H9 (cell line): ENCODE measurements around the gene CDC6. TPM values are rescaled to one million over a fixed set of nuclear protein-coding genes. Genes with fewer than 3 reads are reported as not detected.
A peak's percentile ranks its signal among the peaks of the same experiment; 100 is the strongest.

Source experiments
- DNase-seq: peaks from one replicate; pipeline ENCODE4 v3.0.0-alpha.2; 2017
- H2AFZ ChIP-seq: one replicate; pipeline ENCODE4 v1.6.1; 2013; ENCODE audit warnings: mild to moderate bottlenecking, low read length, control low read depth, moderate library complexity
- H2AK5ac ChIP-seq: 2 replicates; pipeline ENCODE4 v1.6.1; 2013; ENCODE audit warnings: low read length, control low read depth, mixed read lengths; ENCODE audit not compliant: insufficient read length
- H2BK120ac ChIP-seq: one replicate; pipeline ENCODE4 v1.6.1; 2013; ENCODE audit warnings: low read depth, mild to moderate bottlenecking, low read length, control low read depth, inconsistent platforms; ENCODE audit not compliant: poor library complexity, severe bottlenecking
- H2BK12ac ChIP-seq: 2 replicates; pipeline ENCODE4 v1.6.1; 2013; ENCODE audit warnings: low read length, control low read depth, mixed read lengths, low read depth; ENCODE audit not compliant: insufficient read length
- H2BK15ac ChIP-seq: 2 replicates; pipeline ENCODE4 v1.6.1; 2013; ENCODE audit warnings: low read depth, low read length, control low read depth
- H2BK20ac ChIP-seq: one replicate; pipeline ENCODE4 v1.6.1; 2013; ENCODE audit warnings: low read depth, mild to moderate bottlenecking, low read length, control low read depth, inconsistent platforms; ENCODE audit not compliant: poor library complexity, severe bottlenecking
- H2BK5ac ChIP-seq: 2 replicates; pipeline ENCODE4 v1.6.1; 2013; ENCODE audit warnings: low read length, control low read depth, mixed read lengths; ENCODE audit not compliant: insufficient read length
- H3K14ac ChIP-seq: 2 replicates; pipeline ENCODE4 v1.6.1; 2013; ENCODE audit warnings: low read length, control low read depth; ENCODE audit not compliant: insufficient read depth
- H3K18ac ChIP-seq: 2 replicates; pipeline ENCODE4 v1.6.1; 2013; ENCODE audit warnings: low read depth, mild to moderate bottlenecking, mixed read lengths, low read length, control low read depth; ENCODE audit not compliant: insufficient read length
- H3K23ac ChIP-seq: 2 replicates; pipeline ENCODE4 v1.6.1; 2013; ENCODE audit warnings: low read length, control low read depth, mixed read lengths, low read depth; ENCODE audit not compliant: insufficient read length
- H3K23me2 ChIP-seq: 2 replicates; pipeline ENCODE4 v1.6.1; 2013; ENCODE audit warnings: low read depth, mild to moderate bottlenecking, mixed read lengths, low read length, control low read depth; ENCODE audit not compliant: insufficient read length, poor library complexity, severe bottlenecking
- H3K27ac ChIP-seq: 2 replicates; pipeline ENCODE4 v1.5.1; 2013; ENCODE audit warnings: low read length, control low read depth, mixed read lengths, low read depth; ENCODE audit not compliant: insufficient read length
- H3K27me3 ChIP-seq: 2 replicates; pipeline ENCODE4 v1.6.1; 2013; ENCODE audit warnings: low read length, control low read depth, inconsistent platforms; ENCODE audit not compliant: insufficient read depth
- H3K4ac ChIP-seq: 2 replicates; pipeline ENCODE4 v1.6.1; 2013; ENCODE audit warnings: low read depth, mild to moderate bottlenecking, control low read depth, inconsistent platforms, low read length, moderate library complexity
- H3K4me1 ChIP-seq: 2 replicates; pipeline ENCODE4 v1.6.1; 2013; ENCODE audit warnings: low read length, control low read depth, inconsistent platforms; ENCODE audit not compliant: insufficient read depth
- H3K4me2 ChIP-seq: 2 replicates; pipeline ENCODE4 v1.6.1; 2013; ENCODE audit warnings: low read length, control low read depth, mixed read lengths; ENCODE audit not compliant: insufficient read length, insufficient read depth
- H3K56ac ChIP-seq: 2 replicates; pipeline ENCODE4 v1.6.1; 2013; ENCODE audit warnings: low read depth, mild to moderate bottlenecking, mixed read lengths, low read length, control low read depth; ENCODE audit not compliant: insufficient read length
- H3K79me1 ChIP-seq: 2 replicates; pipeline ENCODE4 v1.6.1; 2013; ENCODE audit warnings: low read depth, mild to moderate bottlenecking, moderate library complexity, low read length, control low read depth, inconsistent platforms; ENCODE audit not compliant: insufficient read depth, poor library complexity, severe bottlenecking
- H3K79me2 ChIP-seq: 2 replicates; pipeline ENCODE4 v1.6.1; 2013; ENCODE audit warnings: low read length, control low read depth, inconsistent platforms; ENCODE audit not compliant: insufficient read depth
- H3K9ac ChIP-seq: 2 replicates; pipeline ENCODE4 v1.6.1; 2013; ENCODE audit warnings: low read length, control low read depth, mixed read lengths; ENCODE audit not compliant: insufficient read length; ENCODE audit errors: extremely low read depth
- H3K9me3 ChIP-seq: one replicate; pipeline ENCODE4 v1.6.1; 2013; ENCODE audit warnings: low read depth, low read length, inconsistent platforms; ENCODE audit not compliant: control insufficient read depth
- H3T11ph ChIP-seq: one replicate; pipeline ENCODE4 v1.6.1; 2013; ENCODE audit warnings: mild to moderate bottlenecking, low read length, control low read depth, inconsistent platforms
- H4K20me1 ChIP-seq: one replicate; pipeline ENCODE4 v1.6.1; 2013; ENCODE audit not compliant: control insufficient read depth, insufficient read length, insufficient read depth
- H4K5ac ChIP-seq: 2 replicates; pipeline ENCODE4 v1.6.1; 2013; ENCODE audit warnings: low read depth, mild to moderate bottlenecking, mixed read lengths, low read length, control low read depth; ENCODE audit not compliant: insufficient read length
- H4K8ac ChIP-seq: replicated peaks from 2 replicates; pipeline ENCODE4 v1.6.1; 2013; ENCODE audit warnings: low read length, control low read depth, mixed read lengths, low read depth; ENCODE audit not compliant: insufficient read length
- H4K91ac ChIP-seq: 2 replicates; pipeline ENCODE4 v1.6.1; 2013; ENCODE audit warnings: low read depth, mild to moderate bottlenecking, moderate library complexity, mixed read lengths, low read length, control low read depth; ENCODE audit not compliant: insufficient read length
- H3K27ac Mint-ChIP-seq, 3 experiments: 2 replicates in 2 of 3; 3 replicates in 1 of 3; pipeline ENCODE4 v1.8.0; 2020 to 2021; ENCODE audit warnings: mixed read lengths in 3 of 3, mild to moderate bottlenecking in 1 of 3, moderate library complexity in 1 of 3
- H3K27me3 Mint-ChIP-seq: 2 replicates; pipeline ENCODE4 v1.8.0; 2021; ENCODE audit warnings: low read depth, mild to moderate bottlenecking, moderate library complexity, mixed read lengths
- H3K36me3 Mint-ChIP-seq, 3 experiments: 2 replicates in 2 of 3; 3 replicates in 1 of 3; pipeline ENCODE4 v1.8.0; 2020 to 2021; ENCODE audit warnings: low read depth in 3 of 3, mixed read lengths in 3 of 3; ENCODE audit not compliant: insufficient read depth in 1 of 3
- H3K4me1 Mint-ChIP-seq, 2 experiments: 2 replicates each; pipeline ENCODE4 v1.8.0; 2020; ENCODE audit warnings: mixed read lengths in 2 of 2
- H3K4me3 Mint-ChIP-seq, 2 experiments: 2 replicates in 1 of 2; 3 replicates in 1 of 2; pipeline ENCODE4 v1.8.0; 2020 to 2021; ENCODE audit warnings: mild to moderate bottlenecking in 2 of 2, mixed read lengths in 2 of 2, moderate library complexity in 1 of 2
- H3K9me3 Mint-ChIP-seq, 2 experiments: 2 replicates in 1 of 2; 3 replicates in 1 of 2; pipeline ENCODE4 v1.8.0; 2020; ENCODE audit warnings: mild to moderate bottlenecking in 2 of 2, mixed read lengths in 2 of 2, moderate library complexity in 1 of 2
- CTCF ChIP-seq: fragments of 200-600 bp; sonication (generic); conservative IDR thresholded peaks from 3 replicates; pipeline ENCODE4 v1.8.0; 2021; ENCODE audit warnings: antibody characterized with exemption, mild to moderate bottlenecking
- WGBS: extraction: QIAGEN DNeasy Blood & Tissue Kit; methylation state at CpG from one replicate; pipeline ENCODE4 v1.1.7; 2013; ENCODE audit warnings: missing lambda C conversion rate, low lambda C conversion rate, mixed read lengths; ENCODE audit not compliant: insufficient read length; ENCODE audit errors: extremely low coverage; 5-methylcytosine and 5-hydroxymethylcytosine counted together
- total RNA-seq: library from RNA; stranded (reverse); gene quantifications from 2 replicates; pipeline ENCODE4 v1.2.1, GENCODE V29; 2021

The CDC6 gene
- total RNA-seq, 1 experiment from 2014 or later, result 131 TPM

GRCh38 chr17:40343219-40344119 lies 55.8 kb downstream of the CDC6 start:
- no peak for DNase-seq
- no peak overlapping the region for H3K27ac Mint-ChIP-seq
- H3T11ph ChIP-seq, result no peak overlapping the region

More at GRCh38 chr17:40343219-40344119, 55.8 kb downstream of the CDC6 start:
- Histone ChIP-seq H2BK12ac (no peak overlapping the region), H2AK5ac (no peak overlapping the region), H3K4ac (no peak overlapping the region), H2BK120ac (no peak overlapping the region), H4K8ac (no peak overlapping the region), H3K27ac (no peak overlapping the region), H3K27me3 (peaks cover 18% of the 10 kb centered on the region; the same call in 1 of the 2 replicates), H2BK20ac (no peak overlapping the region), H3K9me3 (no peaks in the 10 kb centered on the region), H3K14ac (no peak overlapping the region; the same call in 1 of the 2 replicates), H3K4me2 (peak overlapping the region; percentile 41), H3K56ac (no peak overlapping the region), H3K9ac (no peak overlapping the region), H3K23ac (no peak overlapping the region), H4K20me1 (no peaks in the 10 kb centered on the region), H2AFZ (no peak overlapping the region), H3K79me2 (no peaks in the 10 kb centered on the region), H3K4me1 (peaks cover 23% of the 10 kb centered on the region), H3K79me1 (no peaks in the 10 kb centered on the region), H4K5ac (no peak overlapping the region), H2BK5ac (no peak overlapping the region), H2BK15ac (no peak overlapping the region), H4K91ac (no peak overlapping the region), H3K23me2 (peaks cover 25% of the 10 kb centered on the region), H3K18ac (no peak overlapping the region)
- TF ChIP-seq CTCF, result no peak
- peaks cover 55 to 59% of the 10 kb centered on the region in 2 experiments for H3K4me1 Mint-ChIP-seq
- H3K9me3 Mint-ChIP-seq, result no peaks in the 10 kb centered on the region
- H3K27me3 Mint-ChIP-seq, result peaks cover 86% of the 10 kb centered on the region
- whole genome bisulfite sequencing, result no CpG with 5 or more reads among the region's 15 CpGs
- H3K4me3 Mint-ChIP-seq, result peak overlapping the region; percentile 69 to 85
- H3K36me3 Mint-ChIP-seq, result peaks cover 0 to 6% (median 6%) of the 10 kb centered on the region in 3 experiments; a peak in 3 of 7 replicates
